Stimulated activated naive CD8-positive, alpha-beta T cell treated with anti-CD3 and anti-CD28 coated beads, Interleukin-15, Interleukin-2, amounts not matched to agents 100 U/mL and 50 U/mL, for 24 hours (primary cell): ENCODE data around the gene DOCK4.
A peak's percentile ranks its signal among the peaks of the same experiment; 100 is the strongest.

Experiments
- ATAC-seq: fragments of 150-1000 bp; cut with Tn5 transposase; one replicate; pipeline ENCODE4 v1.10.0; 2021
- DNase-seq: peaks from one replicate; pipeline ENCODE4 v3.0.0; 2021

Gene DOCK4

GRCh38 chr7:112157072-112157471 lies 49.1 kb downstream of the DOCK4 start:
- peak; percentile 14 for ATAC-seq
- no peak for DNase-seq

DNA sequence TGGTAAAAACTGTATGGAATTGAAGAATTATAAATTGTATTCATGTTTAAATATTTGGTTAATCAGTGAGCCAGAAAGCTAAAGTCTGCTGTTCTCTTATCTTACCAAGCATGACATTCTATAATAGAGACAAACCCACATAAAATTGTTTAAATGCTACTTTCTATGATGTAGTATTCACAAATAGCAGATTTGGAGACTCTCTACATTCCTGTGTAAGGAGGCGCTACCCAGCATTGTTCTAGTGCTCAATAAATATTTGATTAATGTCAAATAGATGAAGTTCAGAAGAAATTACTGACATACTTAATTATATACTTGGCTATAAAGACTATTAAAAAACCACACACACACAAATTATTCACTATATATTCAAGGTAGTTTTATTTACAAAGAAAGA lies 49.8 kb downstream of the DOCK4 start:
- DNase-seq (no peak), ATAC-seq (no peak)

GRCh38 chr7:112154690-112155089 lies 51.5 kb downstream of the DOCK4 start:
- DNase-seq (no peak), ATAC-seq (no peak)

- ATAC-seq (no peak), DNase-seq (no peak)
These were observed 54.0 kb downstream of the DOCK4 start for GRCh38 chr7:112152186-112152585.

DNA sequence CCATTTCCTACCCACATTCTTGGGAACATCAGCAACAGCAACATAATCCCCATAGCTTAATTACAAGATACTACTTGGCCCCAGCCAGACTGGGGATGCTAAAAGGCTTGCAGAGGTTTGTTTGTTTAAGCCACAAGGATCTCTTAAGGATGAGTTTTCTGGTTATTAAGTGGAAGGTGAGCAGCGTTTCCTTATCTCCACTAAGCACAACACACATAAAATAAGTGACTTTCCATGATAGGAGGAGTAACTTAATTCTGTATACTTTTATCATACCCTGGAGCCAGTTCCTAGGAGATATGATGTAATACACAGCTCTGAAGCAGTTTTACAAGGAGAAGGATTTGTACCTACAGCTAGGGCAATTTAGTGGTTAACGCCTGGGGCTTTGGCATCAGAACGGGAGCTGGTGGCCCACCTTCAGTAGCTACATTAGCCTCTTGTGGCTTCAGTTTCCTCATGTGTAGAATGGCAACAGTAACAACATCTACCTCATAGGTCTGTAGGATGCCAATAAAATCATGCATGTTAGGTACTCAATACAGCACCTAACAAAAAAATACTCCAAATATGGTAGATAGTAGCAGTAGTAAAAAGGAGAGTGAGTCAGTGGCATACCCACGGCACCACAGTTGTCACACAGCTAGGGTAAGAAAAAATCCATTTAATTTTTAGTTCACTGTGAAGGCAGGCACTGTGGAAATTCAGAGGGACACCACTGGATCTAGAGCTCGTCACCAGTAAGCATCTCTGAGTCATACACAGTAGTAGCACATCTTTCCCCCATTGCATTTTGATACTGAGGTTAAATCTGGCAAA lies 55.2 kb downstream of the DOCK4 start:
- DNase-seq, result no peak
- ATAC-seq, result no peak

DNA sequence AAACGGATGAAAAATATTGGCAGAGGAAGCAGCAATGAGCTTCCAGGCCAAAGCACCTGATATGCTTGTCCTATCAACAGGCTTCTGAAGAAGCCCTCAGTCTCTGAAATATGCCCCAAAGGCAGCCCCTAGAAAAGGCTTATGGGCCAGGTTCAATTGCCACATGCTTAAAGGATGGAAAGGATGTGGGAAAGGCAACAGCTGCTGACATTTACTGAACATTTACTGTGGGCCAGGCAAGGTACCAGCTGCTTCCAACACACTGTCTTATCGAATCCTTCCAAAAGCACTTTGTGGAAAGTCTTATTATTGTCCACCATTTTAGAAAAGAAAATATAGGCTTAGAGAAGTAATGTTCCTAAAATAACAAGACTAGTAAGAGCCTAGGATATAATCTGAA lies 56.5 kb downstream of the DOCK4 start:
- DNase-seq (no peak), ATAC-seq (no peak)

DNA sequence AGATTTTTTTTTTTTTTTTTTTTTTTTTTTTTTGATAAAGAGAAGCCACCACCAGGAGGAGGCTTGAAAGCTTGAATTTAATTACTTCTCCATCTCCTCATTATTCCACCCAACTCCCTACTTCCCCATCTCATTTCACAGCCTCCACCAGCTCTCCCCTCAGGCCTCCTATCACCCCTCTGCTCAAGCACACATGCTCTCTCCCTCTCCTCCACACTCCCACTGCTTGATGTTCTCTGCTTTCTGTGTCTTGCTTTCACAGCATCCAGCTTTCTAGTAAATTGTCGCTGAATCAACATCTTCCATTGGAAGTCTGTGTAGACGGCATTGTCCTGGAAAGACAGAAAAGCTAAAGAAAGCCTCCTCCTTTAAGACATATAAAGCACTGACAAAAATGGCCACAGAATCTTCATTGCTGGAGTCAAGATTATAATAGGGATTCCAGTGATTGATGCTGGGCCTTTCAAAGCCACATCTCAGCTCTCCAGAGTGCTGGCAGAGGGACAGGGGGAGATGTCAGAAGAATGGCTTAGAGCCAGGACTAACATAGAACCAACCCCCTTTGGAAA lies 58.3 kb downstream of the DOCK4 start:
- ATAC-seq (no peak), DNase-seq (no peak)

DNA sequence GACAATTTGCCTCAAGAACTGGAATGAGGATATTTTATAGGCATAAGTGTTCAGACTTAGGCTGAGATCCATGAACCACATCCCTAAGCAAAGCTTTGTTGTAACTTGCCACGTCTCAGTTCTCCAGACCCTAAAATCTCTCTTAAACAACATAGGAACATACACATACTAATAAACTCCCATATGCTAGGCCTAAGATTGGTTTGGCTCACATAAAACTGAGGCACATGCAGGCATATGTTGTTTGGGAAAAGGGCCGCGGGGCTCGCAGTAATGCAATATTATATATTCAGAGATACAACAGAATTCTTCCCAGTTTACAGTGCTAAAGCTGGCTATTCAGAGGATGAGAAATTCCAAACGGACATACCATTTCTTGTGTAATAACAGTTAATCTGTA lies 61.0 kb downstream of the DOCK4 start:
- DNase-seq, result no peak
- ATAC-seq, result no peak

- ATAC-seq (no peak), DNase-seq (no peak)
These were observed 61.7 kb downstream of the DOCK4 start for GRCh38 chr7:112144284-112145059.

DNA sequence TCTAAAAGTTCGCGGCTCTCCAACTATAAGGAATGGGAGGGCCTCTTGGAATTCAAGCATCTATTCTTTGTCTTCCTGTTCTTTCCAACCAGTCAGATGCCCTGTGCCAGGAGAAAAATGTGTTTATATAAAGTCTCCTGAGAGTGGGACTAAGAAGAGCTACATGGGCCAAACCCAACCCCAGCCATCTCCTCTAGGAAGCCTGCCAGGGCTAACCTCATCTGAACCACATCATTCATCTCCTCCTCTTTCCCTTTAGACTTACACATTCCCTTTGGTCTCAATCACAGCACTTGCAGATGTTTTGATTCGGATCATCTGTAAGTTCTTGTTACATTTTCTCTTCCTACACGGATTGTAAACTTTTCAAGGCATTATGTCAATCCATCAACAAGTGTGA lies 62.6 kb downstream of the DOCK4 start:
- ATAC-seq, result no peak
- no peak for DNase-seq

DNA sequence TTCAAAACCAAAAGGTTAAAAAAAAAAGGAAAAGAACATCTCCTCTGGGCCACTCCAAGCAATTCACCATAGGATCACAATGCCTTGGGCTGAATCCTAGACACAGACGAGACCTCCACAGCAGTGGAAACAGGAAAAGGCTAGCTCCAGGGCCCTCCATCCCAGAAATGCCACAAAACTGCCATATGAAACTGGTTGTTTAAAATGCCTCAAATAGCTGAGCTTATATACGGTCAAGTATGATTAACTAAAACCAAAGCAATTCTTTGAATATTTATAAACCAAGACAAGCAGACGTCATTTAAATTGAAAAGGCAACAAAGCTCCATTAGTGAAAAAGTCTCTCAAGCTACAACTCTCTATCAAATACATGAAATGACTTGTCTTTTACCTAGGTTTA lies 63.1 kb downstream of the DOCK4 start:
- ATAC-seq (no peak), DNase-seq (no peak)

- DNase-seq (no peak), ATAC-seq (no peak)
These were observed 65.6 kb downstream of the DOCK4 start for GRCh38 chr7:112140600-112140999.

GRCh38 chr7:112138938-112139337 lies 67.3 kb downstream of the DOCK4 start:
- DNase-seq, result no peak
- no peak for ATAC-seq

GRCh38 chr7:112138325-112138852 lies 67.8 kb downstream of the DOCK4 start:
- no peak for ATAC-seq
- DNase-seq, result no peak

- no peak for ATAC-seq
These were observed 68.8 kb downstream of the DOCK4 start for GRCh38 chr7:112137141-112138101.

DNA sequence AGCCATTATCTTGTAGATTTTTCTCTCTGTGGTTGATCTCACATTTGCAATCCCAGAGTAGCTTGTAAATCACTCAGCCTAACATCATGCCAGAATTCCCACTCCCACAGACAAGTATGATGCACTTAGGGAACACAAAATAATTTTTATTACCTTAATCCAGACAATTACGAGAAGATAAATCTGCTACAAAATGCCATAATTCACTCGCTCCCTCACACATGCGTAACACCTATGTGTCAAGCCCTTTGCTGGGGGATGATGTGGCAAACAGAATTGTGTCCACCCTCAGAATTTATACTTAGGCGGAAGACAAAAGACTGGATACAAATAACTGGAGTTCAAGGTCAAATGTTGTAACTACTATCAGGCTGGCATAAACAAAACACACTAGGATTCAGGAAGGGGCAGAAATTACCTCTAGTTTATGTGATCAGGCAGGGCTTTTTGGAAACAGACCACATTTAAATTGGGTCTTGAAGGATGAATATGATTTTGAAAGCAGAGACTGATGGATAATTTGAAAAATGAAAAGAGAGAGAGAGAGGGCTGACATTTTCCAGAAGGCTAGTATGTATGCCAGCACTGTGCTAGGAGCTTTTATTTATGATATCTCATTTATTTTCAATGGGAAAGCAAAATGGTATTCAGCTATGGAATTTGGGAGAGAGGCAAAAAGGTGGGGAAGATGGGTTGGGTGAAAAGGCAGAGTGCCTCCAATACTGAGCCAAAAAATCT lies 69.8 kb downstream of the DOCK4 start:
- no peak for ATAC-seq

More at GRCh38 chr7:112137141-112138101, 68.8 kb downstream of the DOCK4 start:
- no peak for DNase-seq

DNA sequence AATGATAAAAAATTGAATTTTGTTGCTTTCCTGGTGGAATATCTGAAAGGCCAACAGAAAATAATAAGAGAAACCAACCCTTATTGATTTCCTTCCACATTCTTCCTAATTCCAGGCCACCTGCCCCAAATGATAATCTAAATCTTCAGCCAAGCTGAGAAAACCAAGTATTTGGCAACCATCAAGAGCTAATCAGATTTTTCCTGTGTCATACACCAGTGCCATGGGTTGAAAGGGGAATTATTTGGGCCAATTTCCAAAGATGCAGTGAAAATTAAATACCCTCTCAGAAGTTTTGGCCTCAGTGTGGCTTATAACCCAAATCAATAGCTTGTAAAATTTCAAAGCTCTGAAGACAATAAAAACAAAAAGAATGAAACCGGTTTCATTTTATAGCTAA lies 70.4 kb downstream of the DOCK4 start:
- ATAC-seq, result no peak

More for the DNA sequence above, 69.8 kb downstream of the DOCK4 start:
- no peak for DNase-seq

GRCh38 chr7:112134039-112134438 lies 72.2 kb downstream of the DOCK4 start:
- ATAC-seq (no peak), DNase-seq (no peak)

More for the DNA sequence above, 70.4 kb downstream of the DOCK4 start:
- no peak for DNase-seq

GRCh38 chr7:112133328-112133727 lies 72.9 kb downstream of the DOCK4 start:
- ATAC-seq (no peak), DNase-seq (no peak)

DNA sequence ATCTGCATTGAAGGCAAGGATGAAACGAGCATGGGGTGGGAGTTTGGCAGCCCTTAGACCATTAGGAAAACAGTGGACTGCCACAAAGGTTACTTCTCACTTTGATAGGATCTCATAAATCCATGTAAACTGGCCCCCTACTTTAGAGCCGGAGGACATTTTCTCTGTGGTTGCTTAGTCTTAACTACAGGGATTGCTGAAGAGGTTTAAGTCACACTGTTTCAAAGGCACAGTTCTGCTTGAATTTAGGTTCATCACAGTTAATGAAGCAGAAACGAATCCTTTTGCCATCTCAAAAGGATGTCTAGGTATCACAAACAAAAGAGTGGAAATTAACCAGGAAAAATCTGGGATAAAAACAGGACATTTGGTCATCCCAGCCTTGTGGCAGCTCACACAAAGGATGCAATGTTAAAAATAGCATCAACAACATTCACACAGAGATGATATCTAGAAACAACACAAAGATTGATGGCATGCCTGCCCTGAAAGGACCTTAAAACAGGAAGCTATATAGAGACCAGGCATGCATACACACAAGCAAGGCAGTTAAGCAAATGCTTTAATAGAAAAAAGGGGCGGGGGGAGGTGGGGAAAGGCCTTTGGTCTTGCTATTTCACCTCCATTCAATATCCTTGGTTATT lies 74.0 kb downstream of the DOCK4 start:
- ATAC-seq, result no peak

More for the DNA sequence above, 74.0 kb downstream of the DOCK4 start:
- DNase-seq, result no peak
